ENCODE data around the gene LEMD2.

The LEMD2 gene

GRCh38 chr6:33761922-33762629 lies 26.9 kb downstream of the LEMD2 start (continued):
- no peak for TF ChIP-seq ZBTB10 (tag by site-specific recombination; IDR thresholded peaks at IDR 0.05)
- no peak for TF ChIP-seq ZNF514 (tag by site-specific recombination; IDR thresholded peaks at IDR 0.05)
- TF ChIP-seq, protein P1, sequence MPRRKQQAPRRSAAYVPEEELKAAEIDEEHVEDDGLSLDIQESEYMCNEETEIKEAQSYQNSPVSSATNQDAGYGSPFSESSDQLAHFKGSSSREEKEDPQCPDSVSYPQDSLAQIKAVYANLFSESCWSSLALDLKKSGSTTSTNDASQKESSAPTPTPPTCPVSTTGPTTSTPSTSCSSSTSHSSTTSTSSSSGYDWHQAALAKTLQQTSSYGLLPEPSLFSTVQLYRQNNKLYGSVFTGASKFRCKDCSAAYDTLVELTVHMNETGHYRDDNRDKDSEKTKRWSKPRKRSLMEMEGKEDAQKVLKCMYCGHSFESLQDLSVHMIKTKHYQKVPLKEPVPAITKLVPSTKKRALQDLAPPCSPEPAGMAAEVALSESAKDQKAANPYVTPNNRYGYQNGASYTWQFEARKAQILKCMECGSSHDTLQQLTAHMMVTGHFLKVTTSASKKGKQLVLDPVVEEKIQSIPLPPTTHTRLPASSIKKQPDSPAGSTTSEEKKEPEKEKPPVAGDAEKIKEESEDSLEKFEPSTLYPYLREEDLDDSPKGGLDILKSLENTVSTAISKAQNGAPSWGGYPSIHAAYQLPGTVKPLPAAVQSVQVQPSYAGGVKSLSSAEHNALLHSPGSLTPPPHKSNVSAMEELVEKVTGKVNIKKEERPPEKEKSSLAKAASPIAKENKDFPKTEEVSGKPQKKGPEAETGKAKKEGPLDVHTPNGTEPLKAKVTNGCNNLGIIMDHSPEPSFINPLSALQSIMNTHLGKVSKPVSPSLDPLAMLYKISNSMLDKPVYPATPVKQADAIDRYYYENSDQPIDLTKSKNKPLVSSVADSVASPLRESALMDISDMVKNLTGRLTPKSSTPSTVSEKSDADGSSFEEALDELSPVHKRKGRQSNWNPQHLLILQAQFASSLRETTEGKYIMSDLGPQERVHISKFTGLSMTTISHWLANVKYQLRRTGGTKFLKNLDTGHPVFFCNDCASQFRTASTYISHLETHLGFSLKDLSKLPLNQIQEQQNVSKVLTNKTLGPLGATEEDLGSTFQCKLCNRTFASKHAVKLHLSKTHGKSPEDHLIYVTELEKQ (tag by site-specific recombination; IDR thresholded peaks at IDR 0.05; ENCODE audit: borderline replicate concordance): no peak
- TF ChIP-seq, protein P2, sequence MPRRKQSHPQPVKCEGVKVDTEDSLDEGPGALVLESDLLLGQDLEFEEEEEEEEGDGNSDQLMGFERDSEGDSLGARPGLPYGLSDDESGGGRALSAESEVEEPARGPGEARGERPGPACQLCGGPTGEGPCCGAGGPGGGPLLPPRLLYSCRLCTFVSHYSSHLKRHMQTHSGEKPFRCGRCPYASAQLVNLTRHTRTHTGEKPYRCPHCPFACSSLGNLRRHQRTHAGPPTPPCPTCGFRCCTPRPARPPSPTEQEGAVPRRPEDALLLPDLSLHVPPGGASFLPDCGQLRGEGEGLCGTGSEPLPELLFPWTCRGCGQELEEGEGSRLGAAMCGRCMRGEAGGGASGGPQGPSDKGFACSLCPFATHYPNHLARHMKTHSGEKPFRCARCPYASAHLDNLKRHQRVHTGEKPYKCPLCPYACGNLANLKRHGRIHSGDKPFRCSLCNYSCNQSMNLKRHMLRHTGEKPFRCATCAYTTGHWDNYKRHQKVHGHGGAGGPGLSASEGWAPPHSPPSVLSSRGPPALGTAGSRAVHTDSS (tag by site-specific recombination; IDR thresholded peaks at IDR 0.05): no peak
- no peak for TF ChIP-seq ZNF24 (tag by site-specific recombination; IDR thresholded peaks at IDR 0.05)
- TF ChIP-seq ZBTB48 (tag by site-specific recombination; IDR thresholded peaks at IDR 0.05): peak; percentile 56
- TF ChIP-seq WT1 (tag by site-specific recombination; IDR thresholded peaks at IDR 0.05): peak; percentile 65
- TF ChIP-seq ZNF830 (tag by site-specific recombination; IDR thresholded peaks at IDR 0.05; ENCODE audit: low read depth): no peak
- TF ChIP-seq ZNF596 (tag by site-specific recombination; IDR thresholded peaks at IDR 0.05): no peak
- no peak for TF ChIP-seq ZNF23 (tag by site-specific recombination; IDR thresholded peaks at IDR 0.05; ENCODE audit: borderline replicate concordance)
- no peak for TF ChIP-seq MYNN (tag by site-specific recombination; IDR thresholded peaks at IDR 0.05; ENCODE audit: borderline replicate concordance)
- TF ChIP-seq, protein P3, sequence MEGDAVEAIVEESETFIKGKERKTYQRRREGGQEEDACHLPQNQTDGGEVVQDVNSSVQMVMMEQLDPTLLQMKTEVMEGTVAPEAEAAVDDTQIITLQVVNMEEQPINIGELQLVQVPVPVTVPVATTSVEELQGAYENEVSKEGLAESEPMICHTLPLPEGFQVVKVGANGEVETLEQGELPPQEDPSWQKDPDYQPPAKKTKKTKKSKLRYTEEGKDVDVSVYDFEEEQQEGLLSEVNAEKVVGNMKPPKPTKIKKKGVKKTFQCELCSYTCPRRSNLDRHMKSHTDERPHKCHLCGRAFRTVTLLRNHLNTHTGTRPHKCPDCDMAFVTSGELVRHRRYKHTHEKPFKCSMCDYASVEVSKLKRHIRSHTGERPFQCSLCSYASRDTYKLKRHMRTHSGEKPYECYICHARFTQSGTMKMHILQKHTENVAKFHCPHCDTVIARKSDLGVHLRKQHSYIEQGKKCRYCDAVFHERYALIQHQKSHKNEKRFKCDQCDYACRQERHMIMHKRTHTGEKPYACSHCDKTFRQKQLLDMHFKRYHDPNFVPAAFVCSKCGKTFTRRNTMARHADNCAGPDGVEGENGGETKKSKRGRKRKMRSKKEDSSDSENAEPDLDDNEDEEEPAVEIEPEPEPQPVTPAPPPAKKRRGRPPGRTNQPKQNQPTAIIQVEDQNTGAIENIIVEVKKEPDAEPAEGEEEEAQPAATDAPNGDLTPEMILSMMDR (tag by site-specific recombination; IDR thresholded peaks at IDR 0.05): peak; percentile 95
- no peak for TF ChIP-seq ZNF202 (tag by site-specific recombination; IDR thresholded peaks at IDR 0.05; ENCODE audit: borderline replicate concordance)
- TF ChIP-seq ZNF621 (tag by site-specific recombination; IDR thresholded peaks at IDR 0.05): no peak
- TF ChIP-seq, protein P4, sequence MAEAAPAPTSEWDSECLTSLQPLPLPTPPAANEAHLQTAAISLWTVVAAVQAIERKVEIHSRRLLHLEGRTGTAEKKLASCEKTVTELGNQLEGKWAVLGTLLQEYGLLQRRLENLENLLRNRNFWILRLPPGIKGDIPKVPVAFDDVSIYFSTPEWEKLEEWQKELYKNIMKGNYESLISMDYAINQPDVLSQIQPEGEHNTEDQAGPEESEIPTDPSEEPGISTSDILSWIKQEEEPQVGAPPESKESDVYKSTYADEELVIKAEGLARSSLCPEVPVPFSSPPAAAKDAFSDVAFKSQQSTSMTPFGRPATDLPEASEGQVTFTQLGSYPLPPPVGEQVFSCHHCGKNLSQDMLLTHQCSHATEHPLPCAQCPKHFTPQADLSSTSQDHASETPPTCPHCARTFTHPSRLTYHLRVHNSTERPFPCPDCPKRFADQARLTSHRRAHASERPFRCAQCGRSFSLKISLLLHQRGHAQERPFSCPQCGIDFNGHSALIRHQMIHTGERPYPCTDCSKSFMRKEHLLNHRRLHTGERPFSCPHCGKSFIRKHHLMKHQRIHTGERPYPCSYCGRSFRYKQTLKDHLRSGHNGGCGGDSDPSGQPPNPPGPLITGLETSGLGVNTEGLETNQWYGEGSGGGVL (tag by site-specific recombination; IDR thresholded peaks at IDR 0.05): no peak
- peak; percentile 17; the same call in 1 of the 2 replicates for TF ChIP-seq ZBTB17 (tag by site-specific recombination; IDR thresholded peaks at IDR 0.05)

All from HEK293 (cell line).